T-cell (primary cell): ENCODE results near the gene ATP6V1G2. TPM values are rescaled to one million over a fixed set of nuclear protein-coding genes. Genes with fewer than 3 reads are reported as not detected.
A peak's percentile ranks its signal among the peaks of the same experiment; 100 is the strongest.

Experiments used
- ATAC-seq, 4 experiments: fragments of 200-7000 bp in 3 of 4; fragments of 150-1000 bp in 1 of 4; cut with Tn5 transposase; replicated peaks in 1 of 4; 1 replicate in 3 of 4; 2 replicates in 1 of 4; pipeline ENCODE4 v1.10.0; 2021; ENCODE audit warnings: moderate library complexity in 3 of 4, mild to moderate bottlenecking in 2 of 4, moderate number of reproducible peaks in 1 of 4
- CTCF ChIA-PET, 2 donors: fragments of 300-600 bp; sonication (Branson Sonifier 250); formaldehyde crosslinking; loops; one replicate each; lab custom pipeline; 2022; ENCODE audit warnings: antibody characterized with exemption in 2 of 2; lab: Charles Lee
- POLR2A ChIA-PET, 2 donors: fragments of 300-600 bp; sonication (Branson Sonifier 250); formaldehyde crosslinking; loops; one replicate each; lab custom pipeline; 2022; ENCODE audit warnings: antibody characterized with exemption in 2 of 2; lab: Charles Lee
- DNase-seq, 35 experiments: peaks; one replicate each; pipeline versions ENCODE4 v3.0.0 to v3.0.0-alpha.2; 2013 to 2023
- H3K27ac ChIP-seq: one replicate; pipeline ENCODE4 v1.5.1; 2013; ENCODE audit warnings: low read length
- H3K27me3 ChIP-seq, 2 experiments: replicated peaks in 1 of 2; 1 replicate in 1 of 2; 2 replicates in 1 of 2; pipeline versions ENCODE4 v1.6.1 to v1.7.0; 2013; ENCODE audit warnings: low read length in 1 of 2, mixed read lengths in 1 of 2; ENCODE audit not compliant: control insufficient read depth in 2 of 2, insufficient read depth in 2 of 2; ENCODE audit errors: extremely low read depth in 1 of 2
- H3K36me3 ChIP-seq, 2 donors: 1 replicate in 1 of 2; 2 replicates in 1 of 2; pipeline versions ENCODE4 v1.6.1 to v1.7.0; 2013; ENCODE audit warnings: low read length in 1 of 2; ENCODE audit not compliant: control insufficient read depth in 2 of 2, insufficient read depth in 1 of 2; ENCODE audit errors: extremely low read depth in 1 of 2
- H3K4me1 ChIP-seq, 2 experiments: 1 replicate in 1 of 2; 2 replicates in 1 of 2; pipeline versions ENCODE4 v1.6.1 to v1.7.0; 2013; ENCODE audit warnings: low read length in 2 of 2, mixed read lengths in 1 of 2; ENCODE audit not compliant: insufficient read depth in 2 of 2, control insufficient read depth in 1 of 2; ENCODE audit errors: extremely low read depth in 1 of 2
- H3K4me3 ChIP-seq, 2 donors: 1 replicate in 1 of 2; 2 replicates in 1 of 2; pipeline versions ENCODE4 v1.5.1 to v1.7.0; 2013; ENCODE audit warnings: mild to moderate bottlenecking in 2 of 2, low read length in 1 of 2, moderate library complexity in 1 of 2; ENCODE audit not compliant: control insufficient read depth in 1 of 2; ENCODE audit errors: extremely low read depth in 1 of 2
- H3K9me3 ChIP-seq: 2 replicates; pipeline ENCODE4 v1.7.0; 2013
- H3K27ac Mint-ChIP-seq, 2 donors: one replicate each; pipeline ENCODE4 v1.8.0; 2020 to 2021; ENCODE audit warnings: mild to moderate bottlenecking in 2 of 2, mixed read lengths in 2 of 2
- H3K27me3 Mint-ChIP-seq, 2 donors: one replicate each; pipeline ENCODE4 v1.8.0; 2021 to 2022; ENCODE audit warnings: mixed read lengths in 2 of 2
- H3K36me3 Mint-ChIP-seq: one replicate; pipeline ENCODE4 v1.8.0; 2021; ENCODE audit warnings: mixed read lengths
- H3K4me1 Mint-ChIP-seq, 3 donors: one replicate each; pipeline ENCODE4 v1.8.0; 2020 to 2022; ENCODE audit warnings: mixed read lengths in 3 of 3, mild to moderate bottlenecking in 1 of 3
- H3K4me3 Mint-ChIP-seq, 3 donors: one replicate each; pipeline ENCODE4 v1.8.0; 2020 to 2022; ENCODE audit warnings: mild to moderate bottlenecking in 3 of 3, mixed read lengths in 3 of 3, moderate library complexity in 3 of 3
- H3K9me3 Mint-ChIP-seq, 3 donors: one replicate each; pipeline ENCODE4 v1.8.0; 2020 to 2022; ENCODE audit warnings: mixed read lengths in 3 of 3
- WGBS: methylation state at CpG from one replicate; pipeline ENCODE4 v1.1.5; 2013; ENCODE audit warnings: missing lambda C conversion rate; ENCODE audit not compliant: insufficient coverage; 5-methylcytosine and 5-hydroxymethylcytosine counted together
- total RNA-seq, 35 experiments: library from RNA in 6 of 35; stranded (reverse) in 6 of 35; fragments of 120-200 nt in 1 of 35; gene quantifications; one replicate each; pipeline versions ENCODE4 v1.2.1 to v1.2.4 and lab custom pipeline; 2013 to 2026

Gene ATP6V1G2
- total RNA-seq, 5 donors from 2014 or later (not counting 1 experiment from before 2014, with no cell fraction given), result 3.1 to 5.7 (median 4.1) TPM

- Mint-ChIP-seq H3K27me3 (no peaks in the 10 kb centered on the region), H3K9me3 (no peaks in the 10 kb centered on the region), H3K36me3 (peaks cover 3% of the 10 kb centered on the region), H3K27ac (peak overlapping the region; percentile 94 to 98), H3K4me3 (peak overlapping the region; percentile 44 to 97 (median 66)), H3K4me1 (peaks cover 67 to 86% (median 79%) of the 10 kb centered on the region in 3 donors)
- ChIA-PET CTCF (interaction anchor here (0.5 to 8.3 kb wide), 9 partner anchors 9 to 212 kb away, joined by 3 to 167 read pairs (median 6); partner anchors contain the start of genes NCR3 (in 1 of the 2) and TNF (in 1 of the 2)), POLR2A (interaction anchor here in 1 of 2 donors (0.6 kb wide), 1 partner anchor 1374 kb away, joined by 5 read pairs; no protein-coding TSS in a partner anchor)
- Histone ChIP-seq H3K27ac (peak overlapping the region; percentile 86), H3K4me3 (peak overlapping the region; percentile 22 to 36), H3K4me1 (peaks cover 47 to 82% of the 10 kb centered on the region in 2 experiments), H3K9me3 (no peaks in the 10 kb centered on the region), H3K27me3 (no peaks in the 10 kb centered on the region), H3K36me3 (no peaks in the 10 kb centered on the region)
- peak in 15 of 35 experiments; percentile 22 to 57 (median 36) for DNase-seq
- WGBS, result 32% methylated on average over 6 of the region's 9 CpGs
- peak; percentile 35 to 44 (median 40) for ATAC-seq
Measured at GRCh38 chr6:31586599-31587281, 40.3 kb upstream of the ATP6V1G2 start.

GRCh38 chr6:31586008-31586407, 39.6 kb upstream of the ATP6V1G2 start, which contains the start of gene LST1:
TSS of gene LST1 (plus strand) at chr6:31586277. CDS start at chr6:31587300, 1,023 bp downstream.
- Histone ChIP-seq H3K9me3 (no peaks in the 10 kb centered on the region), H3K4me3 (peak within 1 kb of the TSS; percentile 22 to 36), H3K27ac (peak within 1 kb of the TSS; percentile 86), H3K4me1 (peaks cover 47 to 83% of the 10 kb centered on the region in 2 experiments), H3K27me3 (no peaks in the 10 kb centered on the region), H3K36me3 (no peaks in the 10 kb centered on the region)
- Mint-ChIP-seq H3K4me3 (peak within 1 kb of the TSS; percentile 44 to 97 (median 66)), H3K36me3 (peaks cover 10% of the 10 kb centered on the region), H3K4me1 (peaks cover 71 to 81% (median 77%) of the 10 kb centered on the region in 3 donors), H3K27me3 (no peaks in the 10 kb centered on the region), H3K9me3 (no peaks in the 10 kb centered on the region), H3K27ac (peak within 1 kb of the TSS; percentile 94 to 98)
- DNase-seq (no peak), ATAC-seq (no peak)
- WGBS, result no CpG with 5 or more reads among the region's 1 CpG
- CTCF ChIA-PET, result interaction anchor here in 1 of 2 donors (1.0 to 8.3 kb wide), 6 partner anchors 9 to 35 kb away, joined by 5 to 167 read pairs (median 6); partner anchors contain the start of genes NCR3 and TNF
- POLR2A ChIA-PET, result interaction anchor here (0.6 to 0.8 kb wide), 2 partner anchors 11 to 1374 kb away, joined by 4 to 5 read pairs; partner anchors contain the start of gene TNF (in 1 of the 2)

- POLR2A ChIA-PET, result interaction anchor here in 1 of 2 donors (0.8 kb wide), 1 partner anchor 10 kb away, joined by 4 read pairs; the partner anchor contains the start of gene TNF
- whole genome bisulfite sequencing, result 65% methylated on average over 2 of the region's 2 CpGs
- Mint-ChIP-seq H3K36me3 (peaks cover 14% of the 10 kb centered on the region), H3K4me3 (peak overlapping the region; percentile 13 to 97 (median 40)), H3K27me3 (no peaks in the 10 kb centered on the region), H3K4me1 (peaks cover 74 to 78% (median 76%) of the 10 kb centered on the region in 3 donors), H3K9me3 (no peaks in the 10 kb centered on the region), H3K27ac (peak overlapping the region; percentile 94 to 98)
- no peaks in the 10 kb centered on the region for H3K36me3 ChIP-seq
- CTCF ChIA-PET, result interaction anchor here in 1 of 2 donors (1.0 to 8.3 kb wide), 4 partner anchors 9 to 35 kb away, joined by 5 to 167 read pairs (median 18); partner anchors contain the start of gene NCR3
- H3K4me3 ChIP-seq, result peak overlapping the region in 1 of 2 donors; percentile 22
- peaks cover 47 to 85% of the 10 kb centered on the region in 2 experiments for H3K4me1 ChIP-seq
- DNase-seq (peak in 15 of 35 experiments; percentile 25 to 74 (median 44)), ATAC-seq (peak in 1 of 4 experiments; percentile 8)
- H3K27me3 ChIP-seq, result no peaks in the 10 kb centered on the region
- H3K9me3 ChIP-seq, result no peaks in the 10 kb centered on the region
- H3K27ac ChIP-seq, result peak overlapping the region; percentile 86
Measured at GRCh38 chr6:31585491-31585890, 39.1 kb upstream of the ATP6V1G2 start.

- Mint-ChIP-seq H3K27me3 (no peaks in the 10 kb centered on the region), H3K9me3 (no peaks in the 10 kb centered on the region), H3K27ac (peak within 1 kb of the TSS; percentile 94 to 98), H3K4me1 (peaks cover 75 to 83% (median 81%) of the 10 kb centered on the region in 3 donors), H3K4me3 (peak within 1 kb of the TSS; percentile 97 to 100 (median 99)), H3K36me3 (peaks cover 29% of the 10 kb centered on the region)
- Histone ChIP-seq H3K4me1 (peaks cover 43 to 90% of the 10 kb centered on the region in 2 experiments), H3K4me3 (peak within 1 kb of the TSS; percentile 86 to 99), H3K27me3 (no peaks in the 10 kb centered on the region), H3K9me3 (no peaks in the 10 kb centered on the region), H3K36me3 (peaks cover 0 to 17% of the 10 kb centered on the region in 2 donors), H3K27ac (peak within 1 kb of the TSS; percentile 92)
- ChIA-PET POLR2A (interaction anchor here (0.6 to 1.6 kb wide), 4 partner anchors 11 to 19 kb away, joined by 3 to 6 read pairs (median 3); partner anchors contain the start of gene NCR3 (in 1 of the 2)), CTCF (interaction anchor here (0.6 to 8.3 kb wide), 13 partner anchors 7 to 292 kb away, joined by 3 to 167 read pairs (median 5); partner anchors contain the start of genes NCR3 (in 1 of the 2), NFKBIL1 (in 1 of the 2) and TNF (in 1 of the 2))
- 0% methylated on average over 1 of the region's 3 CpGs for WGBS
- peak; percentile 53 to 87 (median 77) for DNase-seq
- ATAC-seq, result peak; percentile 66 to 76 (median 70)
Measured at GRCh38 chr6:31582230-31582643, 35.8 kb upstream of the ATP6V1G2 start, which contains the start of gene LTB. TSS of gene LTB (minus strand) at chr6:31582424. CDS start at chr6:31582417, 7 bp downstream.

GRCh38 chr6:31581434-31582229, 35.2 kb upstream of the ATP6V1G2 start:
- ATAC-seq, result peak in 1 of 4 experiments; percentile 1
- no peaks in the 10 kb centered on the region for H3K27me3 ChIP-seq
- POLR2A ChIA-PET, result interaction anchor here (0.6 to 1.2 kb wide), 3 partner anchors 17 to 70 kb away, joined by 3 to 7 read pairs (median 4); no protein-coding TSS in a partner anchor

More at GRCh38 chr6:31581434-31582229, 35.2 kb upstream of the ATP6V1G2 start:
- peak overlapping the region; percentile 94 to 98 for H3K27ac Mint-ChIP-seq
- Histone ChIP-seq H3K4me1 (peaks cover 42 to 90% of the 10 kb centered on the region in 2 experiments), H3K4me3 (peak overlapping the region; percentile 86 to 99), H3K36me3 (peaks cover 0 to 18% of the 10 kb centered on the region in 2 donors), H3K27ac (peak overlapping the region; percentile 92), H3K9me3 (no peaks in the 10 kb centered on the region)
- peak overlapping the region; percentile 97 to 100 (median 99) for H3K4me3 Mint-ChIP-seq
- H3K27me3 Mint-ChIP-seq, result no peaks in the 10 kb centered on the region
- H3K4me1 Mint-ChIP-seq, result peaks cover 75 to 83% (median 81%) of the 10 kb centered on the region in 3 donors
- no peaks in the 10 kb centered on the region for H3K9me3 Mint-ChIP-seq
- CTCF ChIA-PET, result interaction anchor here (0.5 to 8.3 kb wide), 10 partner anchors 12 to 1080 kb away, joined by 3 to 167 read pairs (median 6); partner anchors contain the start of genes NCR3 (in 1 of the 2) and NFKBIL1 (in 1 of the 2)
- peaks cover 35% of the 10 kb centered on the region for H3K36me3 Mint-ChIP-seq
- 1% methylated on average over 11 of the region's 21 CpGs for WGBS
- peak in 3 of 35 experiments; percentile 29 to 44 (median 44) for DNase-seq
